ENCODE measurements around the gene PRAMEF2.
"Not testable (repeated sequence)": the region's sequence is repeated elsewhere in the genome, so short reads cannot be mapped to it uniquely, and the experiment has no call there.

DNA sequence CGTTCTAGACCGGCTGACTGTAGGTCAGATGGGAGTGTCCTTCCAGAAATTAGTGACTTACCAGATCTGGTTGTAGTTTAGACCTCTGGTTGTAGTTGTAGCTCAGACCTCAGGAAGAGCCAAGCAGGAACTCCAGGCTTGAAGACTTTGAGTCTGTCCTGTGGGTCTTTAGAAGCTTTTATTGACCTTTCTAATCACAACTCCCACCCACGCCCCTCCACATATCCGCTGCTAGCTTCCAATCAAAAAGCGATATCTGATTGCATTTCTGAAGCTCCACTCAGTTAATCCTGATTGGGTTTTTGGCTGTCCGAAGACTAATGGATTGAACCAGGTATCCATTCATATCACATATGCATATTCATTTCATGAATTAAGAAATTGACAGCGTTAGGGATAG is 8.3 kb upstream of the PRAMEF2 start, which contains the start of gene HNRNPCL1:
- not testable (repeated sequence) for TF ChIP-seq CREB1 (IDR thresholded peaks at IDR 0.05); EP300 (IDR thresholded peaks at IDR 0.05; ENCODE audit: borderline replicate concordance in 1 of 2, low read depth in 2 of 2, low read length in 2 of 2); JUND (IDR thresholded peaks at IDR 0.05; ENCODE audit: low read length); NRF1 (IDR thresholded peaks at IDR 0.05; ENCODE audit: low read depth, low read length); EZH2 (IDR thresholded peaks at IDR 0.05; ENCODE audit: low read depth, low read length, severe bottlenecking); SIRT6 (IDR thresholded peaks at IDR 0.05; ENCODE audit: low read length); ZNF274 (IDR thresholded peaks at IDR 0.05; ENCODE audit: borderline replicate concordance, extremely low read depth, low read length); SRF (IDR thresholded peaks at IDR 0.05; ENCODE audit: low read depth, low read length); CEBPB (IDR thresholded peaks at IDR 0.05; ENCODE audit: low read depth, low read length)
- TF ChIP-seq, protein P1, sequence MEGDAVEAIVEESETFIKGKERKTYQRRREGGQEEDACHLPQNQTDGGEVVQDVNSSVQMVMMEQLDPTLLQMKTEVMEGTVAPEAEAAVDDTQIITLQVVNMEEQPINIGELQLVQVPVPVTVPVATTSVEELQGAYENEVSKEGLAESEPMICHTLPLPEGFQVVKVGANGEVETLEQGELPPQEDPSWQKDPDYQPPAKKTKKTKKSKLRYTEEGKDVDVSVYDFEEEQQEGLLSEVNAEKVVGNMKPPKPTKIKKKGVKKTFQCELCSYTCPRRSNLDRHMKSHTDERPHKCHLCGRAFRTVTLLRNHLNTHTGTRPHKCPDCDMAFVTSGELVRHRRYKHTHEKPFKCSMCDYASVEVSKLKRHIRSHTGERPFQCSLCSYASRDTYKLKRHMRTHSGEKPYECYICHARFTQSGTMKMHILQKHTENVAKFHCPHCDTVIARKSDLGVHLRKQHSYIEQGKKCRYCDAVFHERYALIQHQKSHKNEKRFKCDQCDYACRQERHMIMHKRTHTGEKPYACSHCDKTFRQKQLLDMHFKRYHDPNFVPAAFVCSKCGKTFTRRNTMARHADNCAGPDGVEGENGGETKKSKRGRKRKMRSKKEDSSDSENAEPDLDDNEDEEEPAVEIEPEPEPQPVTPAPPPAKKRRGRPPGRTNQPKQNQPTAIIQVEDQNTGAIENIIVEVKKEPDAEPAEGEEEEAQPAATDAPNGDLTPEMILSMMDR (IDR thresholded peaks at IDR 0.05; ENCODE audit: control extremely low read depth in 1 of 3, insufficient read depth in 1 of 3, low read depth in 1 of 3, low read length in 3 of 3): not testable (repeated sequence)
- TF ChIP-seq, protein P2, sequence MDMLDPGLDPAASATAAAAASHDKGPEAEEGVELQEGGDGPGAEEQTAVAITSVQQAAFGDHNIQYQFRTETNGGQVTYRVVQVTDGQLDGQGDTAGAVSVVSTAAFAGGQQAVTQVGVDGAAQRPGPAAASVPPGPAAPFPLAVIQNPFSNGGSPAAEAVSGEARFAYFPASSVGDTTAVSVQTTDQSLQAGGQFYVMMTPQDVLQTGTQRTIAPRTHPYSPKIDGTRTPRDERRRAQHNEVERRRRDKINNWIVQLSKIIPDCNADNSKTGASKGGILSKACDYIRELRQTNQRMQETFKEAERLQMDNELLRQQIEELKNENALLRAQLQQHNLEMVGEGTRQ (IDR thresholded peaks at IDR 0.05; ENCODE audit: low read length): not testable (repeated sequence)

All from H1 (cell line).